Stimulated activated CD4-positive, alpha-beta T cell treated with anti-CD3 and anti-CD28 coated beads, Interleukin-15, amount 100 ng/mL, for 48 hours (primary cell): ENCODE data around the gene NCKAP5.

Experiments
- DNase-seq, 2 donors: peaks; one replicate each; pipeline ENCODE4 v3.0.0-alpha.2; 2020; ENCODE audit warnings: low read depth in 2 of 2

The NCKAP5 gene

GRCh38 chr2:132632000-132632649, 936.1 kb downstream of the NCKAP5 start:
- no peak for DNase-seq

- no peak for DNase-seq
These were observed 940.7 kb downstream of the NCKAP5 start for GRCh38 chr2:132627536-132627935.

GRCh38 chr2:132623096-132623839, 945.0 kb downstream of the NCKAP5 start:
- no peak for DNase-seq
